Central memory CD8-positive, alpha-beta T cell (primary cell): ENCODE measurements around the gene DHRS7C.

Experiments used
- ATAC-seq: fragments of 150-1000 bp; cut with Tn5 transposase; replicated peaks from 2 replicates; pipeline ENCODE4 v1.10.0; 2022; ENCODE audit warnings: mild to moderate bottlenecking, moderate FRiP score, moderate number of reproducible peaks; ENCODE audit not compliant: poor library complexity, severe bottlenecking; ENCODE audit errors: extremely low read depth
- DNase-seq, 2 donors: peaks; one replicate each; pipeline ENCODE4 v3.0.0; 2021; ENCODE audit warnings: low spot score in 2 of 2
- H3K27ac Mint-ChIP-seq: one replicate; pipeline ENCODE4 v1.8.0; 2022; ENCODE audit warnings: low read depth, mild to moderate bottlenecking, moderate library complexity, mixed read lengths
- H3K27me3 Mint-ChIP-seq: one replicate; pipeline ENCODE4 v1.8.0; 2022; ENCODE audit warnings: mixed read lengths
- H3K36me3 Mint-ChIP-seq: one replicate; pipeline ENCODE4 v1.8.0; 2022; ENCODE audit warnings: mild to moderate bottlenecking, moderate library complexity, mixed read lengths; ENCODE audit not compliant: insufficient read depth
- H3K4me1 Mint-ChIP-seq: one replicate; pipeline ENCODE4 v1.8.0; 2022; ENCODE audit warnings: mixed read lengths
- H3K4me3 Mint-ChIP-seq: one replicate; pipeline ENCODE4 v1.8.0; 2022; ENCODE audit warnings: mild to moderate bottlenecking, moderate library complexity, mixed read lengths
- H3K9me3 Mint-ChIP-seq: one replicate; pipeline ENCODE4 v1.8.0; 2022; ENCODE audit warnings: mixed read lengths

DHRS7C gene

GRCh38 chr17:9769036-9769695, 22.2 kb downstream of the DHRS7C start:
- ATAC-seq (no peak), DNase-seq (no peak)
- no peak overlapping the region for H3K4me3 Mint-ChIP-seq
- H3K9me3 Mint-ChIP-seq: no peaks in the 10 kb centered on the region
- peaks cover 22% of the 10 kb centered on the region for H3K27me3 Mint-ChIP-seq
- peak overlapping the region; percentile 41 for H3K27ac Mint-ChIP-seq
- H3K36me3 Mint-ChIP-seq: peaks cover 3% of the 10 kb centered on the region
- H3K4me1 Mint-ChIP-seq: no peaks in the 10 kb centered on the region

GRCh38 chr17:9768381-9768934, 22.9 kb downstream of the DHRS7C start:
- ATAC-seq: no peak
- Mint-ChIP-seq H3K27ac (no peak overlapping the region), H3K9me3 (no peaks in the 10 kb centered on the region)

GRCh38 chr17:9767432-9767991, 23.9 kb downstream of the DHRS7C start:
- H3K36me3 Mint-ChIP-seq: peaks cover 3% of the 10 kb centered on the region
- H3K4me1 Mint-ChIP-seq: no peaks in the 10 kb centered on the region
- peaks cover 26% of the 10 kb centered on the region for H3K27me3 Mint-ChIP-seq

More at GRCh38 chr17:9768381-9768934, 22.9 kb downstream of the DHRS7C start:
- Mint-ChIP-seq H3K4me1 (no peaks in the 10 kb centered on the region), H3K36me3 (peaks cover 3% of the 10 kb centered on the region), H3K4me3 (no peak overlapping the region), H3K27me3 (peaks cover 26% of the 10 kb centered on the region)
- DNase-seq: no peak

GRCh38 chr17:9766970-9767369, 24.4 kb downstream of the DHRS7C start:
- H3K4me3 Mint-ChIP-seq: no peak overlapping the region
- no peak overlapping the region for H3K27ac Mint-ChIP-seq
- peaks cover 3% of the 10 kb centered on the region for H3K36me3 Mint-ChIP-seq
- no peak for ATAC-seq
- H3K9me3 Mint-ChIP-seq: no peaks in the 10 kb centered on the region
- H3K27me3 Mint-ChIP-seq: peaks cover 29% of the 10 kb centered on the region
- no peak for DNase-seq
- no peaks in the 10 kb centered on the region for H3K4me1 Mint-ChIP-seq

More at GRCh38 chr17:9767432-9767991, 23.9 kb downstream of the DHRS7C start:
- no peaks in the 10 kb centered on the region for H3K9me3 Mint-ChIP-seq
- H3K4me3 Mint-ChIP-seq: no peak overlapping the region
- H3K27ac Mint-ChIP-seq: no peak overlapping the region
- DNase-seq (no peak), ATAC-seq (no peak)

GRCh38 chr17:9765322-9765721, 26.1 kb downstream of the DHRS7C start:
- no peak for DNase-seq
- peaks cover 33% of the 10 kb centered on the region for H3K27me3 Mint-ChIP-seq
- H3K4me3 Mint-ChIP-seq: no peak overlapping the region
- ATAC-seq: no peak
- peaks cover 3% of the 10 kb centered on the region for H3K36me3 Mint-ChIP-seq
- no peaks in the 10 kb centered on the region for H3K9me3 Mint-ChIP-seq
- no peaks in the 10 kb centered on the region for H3K4me1 Mint-ChIP-seq
- H3K27ac Mint-ChIP-seq: no peak overlapping the region

- no peak overlapping the region for H3K27ac Mint-ChIP-seq
- H3K36me3 Mint-ChIP-seq: peaks cover 2% of the 10 kb centered on the region
- H3K4me3 Mint-ChIP-seq: no peak overlapping the region
Measured at GRCh38 chr17:9763643-9764042, 27.7 kb downstream of the DHRS7C start.

GRCh38 chr17:9760266-9760665, 31.1 kb downstream of the DHRS7C start:
- DNase-seq (no peak), ATAC-seq (no peak)
- H3K9me3 Mint-ChIP-seq: no peaks in the 10 kb centered on the region
- no peak overlapping the region for H3K4me3 Mint-ChIP-seq
- no peaks in the 10 kb centered on the region for H3K4me1 Mint-ChIP-seq
- no peak overlapping the region for H3K27ac Mint-ChIP-seq
- no peaks in the 10 kb centered on the region for H3K36me3 Mint-ChIP-seq
- H3K27me3 Mint-ChIP-seq: peaks cover 43% of the 10 kb centered on the region

More at GRCh38 chr17:9763643-9764042, 27.7 kb downstream of the DHRS7C start:
- Mint-ChIP-seq H3K27me3 (peaks cover 38% of the 10 kb centered on the region), H3K4me1 (no peaks in the 10 kb centered on the region), H3K9me3 (no peaks in the 10 kb centered on the region)
- no peak for ATAC-seq
- DNase-seq: no peak

- DNase-seq: no peak
- no peak for ATAC-seq
- Mint-ChIP-seq H3K4me3 (no peak overlapping the region), H3K9me3 (no peaks in the 10 kb centered on the region), H3K4me1 (no peaks in the 10 kb centered on the region), H3K36me3 (no peaks in the 10 kb centered on the region), H3K27me3 (peaks cover 66% of the 10 kb centered on the region), H3K27ac (no peak overlapping the region)
Measured at GRCh38 chr17:9755083-9755482, 36.3 kb downstream of the DHRS7C start.

GRCh38 chr17:9750524-9750923, 40.9 kb downstream of the DHRS7C start:
- ATAC-seq (no peak), DNase-seq (no peak)
- Mint-ChIP-seq H3K4me1 (no peaks in the 10 kb centered on the region), H3K36me3 (no peaks in the 10 kb centered on the region), H3K27me3 (peaks cover 55% of the 10 kb centered on the region), H3K27ac (no peak overlapping the region), H3K9me3 (no peaks in the 10 kb centered on the region), H3K4me3 (no peak overlapping the region)

GRCh38 chr17:9729735-9730420, 61.5 kb downstream of the DHRS7C start:
- no peak for DNase-seq

GRCh38 chr17:9729034-9729650, 62.2 kb downstream of the DHRS7C start:
- ATAC-seq (no peak), DNase-seq (no peak)
- Mint-ChIP-seq H3K36me3 (no peaks in the 10 kb centered on the region), H3K9me3 (no peaks in the 10 kb centered on the region), H3K27ac (no peak overlapping the region), H3K27me3 (peaks cover 30% of the 10 kb centered on the region), H3K4me1 (no peaks in the 10 kb centered on the region), H3K4me3 (no peak overlapping the region)

More at GRCh38 chr17:9729735-9730420, 61.5 kb downstream of the DHRS7C start:
- ATAC-seq: no peak
- Mint-ChIP-seq H3K36me3 (no peaks in the 10 kb centered on the region), H3K27me3 (peaks cover 22% of the 10 kb centered on the region), H3K27ac (no peak overlapping the region), H3K4me1 (no peaks in the 10 kb centered on the region), H3K4me3 (no peak overlapping the region), H3K9me3 (no peaks in the 10 kb centered on the region)

GRCh38 chr17:9728564-9728963, 62.8 kb downstream of the DHRS7C start:
- DNase-seq (no peak), ATAC-seq (no peak)
- Mint-ChIP-seq H3K4me1 (no peaks in the 10 kb centered on the region), H3K27me3 (peaks cover 35% of the 10 kb centered on the region), H3K36me3 (no peaks in the 10 kb centered on the region), H3K27ac (no peak overlapping the region), H3K9me3 (no peaks in the 10 kb centered on the region), H3K4me3 (no peak overlapping the region)
